SK-N-SH (cell line): ENCODE results near the gene TMEM98. TPM values are rescaled to one million over a fixed set of nuclear protein-coding genes. Genes with fewer than 3 reads are reported as not detected.

Source experiments
- CTCF ChIA-PET: fragments of 300-600, 350-600 bp; formaldehyde crosslinking; extraction: SDS; loops from one replicate; lab custom pipeline; 2021; lab: Yijun Ruan, JAX
- POLR2A ChIA-PET: fragments of 350-600 bp; sonication (Branson Sonifier 250); formaldehyde crosslinking; extraction: SDS; loops from one replicate; lab custom pipeline; 2020; ENCODE audit warnings: antibody characterized with exemption, inconsistent platforms; lab: Yijun Ruan, JAX
- DNase-seq: peaks from one replicate; pipeline ENCODE4 v3.0.0; 2012
- H2AFZ ChIP-seq: fragments of 200-600 bp; sonication (generic); 2 replicates; pipeline ENCODE4 v1.8.1; 2016; ENCODE audit warnings: antibody characterized with exemption, mild to moderate bottlenecking, low read depth
- H3F3A ChIP-seq: fragments of 200-600 bp; sonication (generic); replicated peaks from 2 replicates; pipeline ENCODE3; 2016; ENCODE audit warnings: antibody characterized with exemption, mild to moderate bottlenecking; ENCODE audit not compliant: insufficient read depth
- H3K27ac ChIP-seq, 2 experiments: fragments of 200-500 bp in 1 of 2; fragments of 200-600 bp in 1 of 2; sonication (Bioruptor generic) in 1 of 2; sonication (generic), shearing (Covaris generic) in 1 of 2; 2 replicates each; pipeline versions ENCODE4 v1.5.1 to v1.6.1; 2014 to 2016; ENCODE audit warnings: low read depth in 2 of 2, inconsistent platforms in 1 of 2, low read length in 1 of 2, mild to moderate bottlenecking in 1 of 2, mixed read lengths in 1 of 2
- H3K27me3 ChIP-seq: fragments of 200-600 bp; sonication (generic), shearing (Covaris generic); 2 replicates; pipeline ENCODE4 v1.6.1; 2016; ENCODE audit warnings: mixed run types; ENCODE audit not compliant: insufficient read depth
- H3K36me3 ChIP-seq, 2 experiments: fragments of 200-500 bp in 1 of 2; fragments of 200-600 bp in 1 of 2; sonication (Bioruptor generic) in 1 of 2; sonication (generic) in 1 of 2; replicated peaks in 1 of 2; 2 replicates each; pipeline versions ENCODE3 to v1.5.1; 2014 to 2016; ENCODE audit warnings: low read length in 1 of 2, mild to moderate bottlenecking in 1 of 2; ENCODE audit not compliant: insufficient read depth in 2 of 2, control insufficient read depth in 1 of 2
- H3K4me1 ChIP-seq, 2 experiments: fragments of 200-500 bp in 1 of 2; fragments of 200-600 bp in 1 of 2; sonication (Bioruptor generic) in 1 of 2; sonication (generic), shearing (Covaris generic) in 1 of 2; 2 replicates each; pipeline versions ENCODE4 v1.5.1 to v1.6.1; 2014 to 2016; ENCODE audit warnings: low read depth in 1 of 2, low read length in 1 of 2, mixed run types in 1 of 2; ENCODE audit not compliant: insufficient read depth in 2 of 2, control insufficient read depth in 1 of 2
- H3K4me2 ChIP-seq: fragments of 200-600 bp; sonication (generic), shearing (Covaris generic); 2 replicates; pipeline ENCODE4 v1.6.1; 2017; ENCODE audit warnings: mixed run types
- H3K4me3 ChIP-seq, 2 experiments: fragments of 200-500 bp in 1 of 2; fragments of 200-600 bp in 1 of 2; sonication (Bioruptor generic) in 1 of 2; sonication (generic), shearing (Covaris generic) in 1 of 2; 2 replicates each; pipeline versions ENCODE4 v1.5.1 to v1.8.1; 2014 to 2016; ENCODE audit warnings: low read depth in 2 of 2, inconsistent platforms in 1 of 2, low read length in 1 of 2, mild to moderate bottlenecking in 1 of 2, mixed read lengths in 1 of 2, moderate library complexity in 1 of 2
- H3K79me2 ChIP-seq: fragments of 200-600 bp; sonication (generic); 2 replicates; pipeline ENCODE4 v1.8.1; 2017; ENCODE audit warnings: mild to moderate bottlenecking; ENCODE audit not compliant: insufficient read depth
- H3K9ac ChIP-seq: fragments of 200-600 bp; sonication (generic); 2 replicates; pipeline ENCODE4 v1.6.1; 2017; ENCODE audit warnings: mixed run types
- H3K9me2 ChIP-seq: fragments of 200-600 bp; sonication (generic); 2 replicates; pipeline ENCODE4 v1.6.1; 2017; ENCODE audit warnings: mixed run types
- H3K9me3 ChIP-seq: fragments of 200-600 bp; sonication (generic); 2 replicates; pipeline ENCODE4 v1.6.1; 2017; ENCODE audit warnings: mixed run types, mild to moderate bottlenecking, moderate library complexity
- H4K20me1 ChIP-seq: fragments of 200-600 bp; sonication (generic); 2 replicates; pipeline ENCODE4 v1.6.1; 2017; ENCODE audit warnings: mild to moderate bottlenecking, mixed run types; ENCODE audit not compliant: insufficient read depth
- EP300 ChIP-seq, 2 experiments: IDR thresholded peaks; 2 replicates each; pipeline versions ENCODE4 v1.4.0 to v1.6.1; 2012; ENCODE audit warnings: borderline replicate concordance in 1 of 2, low read depth in 1 of 2, low read length in 1 of 2
- FOXM1 ChIP-seq: IDR thresholded peaks from 2 replicates; pipeline ENCODE4 v1.4.0; 2012; ENCODE audit warnings: low read depth, mild to moderate bottlenecking
- JUND ChIP-seq: IDR thresholded peaks from 2 replicates; pipeline ENCODE4 v1.4.0; 2012
- MAX ChIP-seq: IDR thresholded peaks from 2 replicates; pipeline ENCODE4 v1.4.0; 2012; ENCODE audit warnings: low read depth
- MEF2A ChIP-seq: IDR thresholded peaks from 2 replicates; pipeline ENCODE4 v1.4.0; 2012; ENCODE audit warnings: low read depth, borderline replicate concordance
- MXI1 ChIP-seq: IDR thresholded peaks from 2 replicates; pipeline ENCODE4 v1.6.1; 2012; ENCODE audit warnings: mild to moderate bottlenecking, low read depth, low read length, improper control_type of control experiment
- NFIC ChIP-seq: IDR thresholded peaks from 2 replicates; pipeline ENCODE4 v1.4.0; 2012; ENCODE audit warnings: borderline replicate concordance
- PBX3 ChIP-seq: IDR thresholded peaks from 2 replicates; pipeline ENCODE4; 2012
- RAD21 ChIP-seq: IDR thresholded peaks from 2 replicates; pipeline ENCODE4 v1.6.1; 2012; ENCODE audit warnings: mild to moderate bottlenecking, low read length
- RCOR1 ChIP-seq: fragments of 150-350 bp; IDR thresholded peaks from 2 replicates; pipeline ENCODE4 v1.6.1; 2017; ENCODE audit warnings: antibody characterized with exemption, low read length
- RXRA ChIP-seq: IDR thresholded peaks from 2 replicates; pipeline ENCODE4 v1.4.0; 2012; ENCODE audit warnings: low read depth, mild to moderate bottlenecking, borderline replicate concordance
- SIN3A ChIP-seq: IDR thresholded peaks from 2 replicates; pipeline ENCODE4 v1.6.1; 2012; ENCODE audit warnings: low read depth, mild to moderate bottlenecking, low read length, moderate library complexity, borderline replicate concordance
- SMC3 ChIP-seq: IDR thresholded peaks from 2 replicates; pipeline ENCODE4 v1.6.1; 2012; ENCODE audit warnings: low read depth, low read length, improper control_type of control experiment
- TCF12 ChIP-seq: IDR thresholded peaks from 2 replicates; pipeline ENCODE4 v1.4.0; 2012
- TEAD4 ChIP-seq: IDR thresholded peaks from 2 replicates; pipeline ENCODE4 v1.4.0; 2012; ENCODE audit warnings: mild to moderate bottlenecking, borderline replicate concordance; ENCODE audit not compliant: insufficient read depth
- USF2 ChIP-seq: fragments of 150-350 bp; IDR thresholded peaks from 2 replicates; pipeline ENCODE4 v1.6.1; 2017; ENCODE audit warnings: antibody characterized with exemption, low read length, low read depth, borderline replicate concordance
- YY1 ChIP-seq: IDR thresholded peaks from 2 replicates; pipeline ENCODE4 v1.4.0; 2012; ENCODE audit warnings: low read depth, mild to moderate bottlenecking
- WGBS: methylation state at CpG from one replicate; pipeline ENCODE4 v1.1.6; 2017; ENCODE audit warnings: low lambda C conversion rate; 5-methylcytosine and 5-hydroxymethylcytosine counted together
- polyA plus RNA-seq, 3 experiments: library from polyadenylated mRNA; depleted of rRNA; stranded (reverse); fragments of >200 nt; gene quantifications; 2 replicates each; pipeline ENCODE4 v1.2.3, GENCODE V29; 2012
- TF ChIP-seq, protein P1 (sequence below): IDR thresholded peaks from 2 replicates; pipeline ENCODE4 v1.6.1; 2012; ENCODE audit warnings: mild to moderate bottlenecking, low read depth, low read length, moderate library complexity

Gene TMEM98
- polyA plus RNA-seq, 1 of the 3 experiments (the other 2 are of a cell fraction): 196 TPM

GRCh38 chr17:32953857-32954256 is 25.9 kb downstream of the TMEM98 start:
- H3K9me3 ChIP-seq: no peaks in the 10 kb centered on the region
- H3K27me3 ChIP-seq: no peaks in the 10 kb centered on the region; the same call in 1 of the 2 replicates
- no peaks in the 10 kb centered on the region for H3F3A ChIP-seq
- H3K9ac ChIP-seq: no peak overlapping the region
- ChIA-PET CTCF (interaction anchor here (1.1 to 2.9 kb wide), 4 partner anchors 12 to 45 kb away, joined by 3 to 13 read pairs (median 4); no protein-coding TSS in a partner anchor), POLR2A (no interaction called here)
- no peak overlapping the region for H3K4me2 ChIP-seq
- H3K27ac ChIP-seq: no peak overlapping the region
- WGBS: 50% methylated on average over 2 of the region's 2 CpGs
- no peak overlapping the region for H2AFZ ChIP-seq
- DNase-seq: no peak
- H3K79me2 ChIP-seq: no peaks in the 10 kb centered on the region
- H3K4me1 ChIP-seq: no peaks in the 10 kb centered on the region
- no peaks in the 10 kb centered on the region for H3K9me2 ChIP-seq
- no peaks in the 10 kb centered on the region for H4K20me1 ChIP-seq
- no peak overlapping the region for H3K4me3 ChIP-seq
- no peaks in the 10 kb centered on the region for H3K36me3 ChIP-seq
- no peak for TF ChIP-seq NFIC
- no peak for TF ChIP-seq JUND
- no peak for TF ChIP-seq EP300 (IDR thresholded peaks at IDR 0.05; ENCODE audit: borderline replicate concordance in 1 of 2, low read depth in 1 of 2, low read length in 1 of 2)
- TF ChIP-seq FOXM1: no peak
- no peak for TF ChIP-seq SMC3
- TF ChIP-seq TCF12: no peak
- no peak for TF ChIP-seq USF2
- no peak for TF ChIP-seq TEAD4
- no peak for TF ChIP-seq MXI1
- no peak for TF ChIP-seq SIN3A
- TF ChIP-seq YY1: no peak
- no peak for TF ChIP-seq MAX
- no peak for TF ChIP-seq RAD21
- TF ChIP-seq MEF2A: no peak
- TF ChIP-seq RCOR1: no peak
- TF ChIP-seq PBX3: no peak
- TF ChIP-seq, protein P1, sequence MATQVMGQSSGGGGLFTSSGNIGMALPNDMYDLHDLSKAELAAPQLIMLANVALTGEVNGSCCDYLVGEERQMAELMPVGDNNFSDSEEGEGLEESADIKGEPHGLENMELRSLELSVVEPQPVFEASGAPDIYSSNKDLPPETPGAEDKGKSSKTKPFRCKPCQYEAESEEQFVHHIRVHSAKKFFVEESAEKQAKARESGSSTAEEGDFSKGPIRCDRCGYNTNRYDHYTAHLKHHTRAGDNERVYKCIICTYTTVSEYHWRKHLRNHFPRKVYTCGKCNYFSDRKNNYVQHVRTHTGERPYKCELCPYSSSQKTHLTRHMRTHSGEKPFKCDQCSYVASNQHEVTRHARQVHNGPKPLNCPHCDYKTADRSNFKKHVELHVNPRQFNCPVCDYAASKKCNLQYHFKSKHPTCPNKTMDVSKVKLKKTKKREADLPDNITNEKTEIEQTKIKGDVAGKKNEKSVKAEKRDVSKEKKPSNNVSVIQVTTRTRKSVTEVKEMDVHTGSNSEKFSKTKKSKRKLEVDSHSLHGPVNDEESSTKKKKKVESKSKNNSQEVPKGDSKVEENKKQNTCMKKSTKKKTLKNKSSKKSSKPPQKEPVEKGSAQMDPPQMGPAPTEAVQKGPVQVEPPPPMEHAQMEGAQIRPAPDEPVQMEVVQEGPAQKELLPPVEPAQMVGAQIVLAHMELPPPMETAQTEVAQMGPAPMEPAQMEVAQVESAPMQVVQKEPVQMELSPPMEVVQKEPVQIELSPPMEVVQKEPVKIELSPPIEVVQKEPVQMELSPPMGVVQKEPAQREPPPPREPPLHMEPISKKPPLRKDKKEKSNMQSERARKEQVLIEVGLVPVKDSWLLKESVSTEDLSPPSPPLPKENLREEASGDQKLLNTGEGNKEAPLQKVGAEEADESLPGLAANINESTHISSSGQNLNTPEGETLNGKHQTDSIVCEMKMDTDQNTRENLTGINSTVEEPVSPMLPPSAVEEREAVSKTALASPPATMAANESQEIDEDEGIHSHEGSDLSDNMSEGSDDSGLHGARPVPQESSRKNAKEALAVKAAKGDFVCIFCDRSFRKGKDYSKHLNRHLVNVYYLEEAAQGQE: no peak
- no peak for TF ChIP-seq RXRA
